ENCODE measurements around the gene STARD4. TPM values are rescaled to one million over a fixed set of nuclear protein-coding genes. Genes with fewer than 3 reads are reported as not detected.

Gene STARD4
- total RNA-seq, 1 experiment from 2014 or later = 20.3 TPM

DNA sequence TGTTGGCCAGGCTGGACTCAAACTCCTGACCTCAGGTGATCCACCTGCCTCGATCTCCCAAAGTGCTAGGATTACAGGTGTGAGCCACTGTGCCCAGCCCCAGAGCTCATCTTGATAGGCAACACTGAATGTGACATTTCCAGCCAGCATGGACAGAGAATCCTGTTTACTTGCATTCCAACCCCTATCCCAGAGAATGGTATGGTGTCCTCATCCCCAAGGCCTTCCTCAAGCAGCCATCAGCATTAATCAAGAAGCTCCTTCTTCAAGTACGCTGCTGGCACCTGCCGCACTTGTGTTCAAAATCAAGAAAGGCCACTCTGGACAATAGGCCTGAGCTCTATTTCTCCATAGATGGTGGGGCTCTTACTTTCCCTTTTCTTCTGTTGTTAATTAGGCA is 40.2 kb downstream of the STARD4 start:
- DNase-seq (ENCODE audit: low spot score) = no peak

DNA sequence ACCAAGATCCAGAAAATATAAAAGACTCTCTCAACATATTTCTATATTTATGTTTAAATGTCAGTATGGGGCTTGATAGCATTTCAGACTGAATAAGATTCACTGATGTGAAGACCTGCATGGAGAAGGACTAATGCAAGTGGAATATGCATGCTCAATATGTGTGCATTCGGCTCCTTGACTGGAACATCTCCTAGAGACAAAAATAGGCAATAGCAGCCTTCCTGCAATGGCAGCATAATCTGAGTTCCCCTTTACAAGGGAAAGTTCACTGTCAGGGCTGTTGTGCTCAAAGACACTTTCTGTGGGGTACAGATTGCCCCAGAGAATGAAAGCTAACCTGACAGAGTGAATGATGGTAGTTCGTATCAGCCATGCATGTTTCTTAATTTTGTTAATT is 42.4 kb downstream of the STARD4 start:
- no peak for DNase-seq (ENCODE audit: low spot score)

DNA sequence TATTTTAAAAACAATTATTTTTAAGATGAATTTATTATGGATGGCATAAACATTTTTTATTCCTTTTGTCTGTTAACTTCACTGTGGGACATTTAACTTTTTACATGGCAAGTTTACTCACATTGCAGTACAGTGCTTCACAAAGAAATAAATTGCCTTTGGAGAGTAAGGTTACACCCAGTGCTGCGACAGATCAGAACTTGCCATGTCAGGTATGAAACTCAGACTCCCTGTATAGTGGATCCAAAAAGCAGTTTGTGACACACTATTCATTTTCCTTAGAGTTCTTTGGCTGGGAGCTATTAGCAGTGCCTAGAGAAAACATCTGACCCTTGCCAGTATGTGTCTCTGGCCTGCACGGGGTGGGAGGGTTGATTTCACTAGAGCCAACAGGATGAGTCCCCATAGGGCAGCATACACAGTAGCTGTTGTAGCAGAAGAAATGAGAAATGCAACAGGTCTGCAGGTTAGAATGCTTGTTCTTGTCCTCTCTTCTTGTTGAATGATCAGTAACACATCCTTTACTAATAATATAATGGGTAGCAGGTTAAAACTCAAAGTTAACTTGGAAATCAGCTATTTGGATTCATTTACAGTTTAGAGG is 42.9 kb downstream of the STARD4 start:
- DNase-seq (ENCODE audit: low spot score) = no peak

GRCh38 chr5:111463311-111463710 is 49.0 kb downstream of the STARD4 start:
- no peak for DNase-seq (ENCODE audit: low spot score)

- DNase-seq (ENCODE audit: low spot score) = no peak
Observed at GRCh38 chr5:111461934-111462333, 50.4 kb downstream of the STARD4 start.

- DNase-seq (ENCODE audit: low spot score) = peak; percentile 16
Observed at GRCh38 chr5:111461255-111461671, 51.1 kb downstream of the STARD4 start.

DNA sequence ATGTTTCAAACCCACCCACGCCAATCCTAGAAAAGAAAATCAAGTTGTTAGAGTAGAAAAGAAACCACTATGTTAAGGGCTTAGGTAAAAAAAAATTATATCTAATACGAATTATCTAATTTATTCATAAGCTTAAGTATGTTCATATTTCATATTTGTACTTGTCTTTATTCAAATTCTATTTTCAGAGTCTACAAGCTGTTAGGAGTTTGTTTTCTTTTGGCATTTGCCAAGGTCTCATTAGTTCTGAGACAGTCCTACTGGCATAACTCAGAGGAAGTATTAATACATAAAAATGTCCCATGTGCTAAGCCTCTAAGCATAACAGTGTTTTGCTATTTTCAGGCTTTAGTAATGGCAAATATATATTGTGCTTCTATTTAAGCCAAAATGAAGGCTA is 57.6 kb downstream of the STARD4 start:
- no peak for DNase-seq (ENCODE audit: low spot score)

GRCh38 chr5:111454198-111454622 is 58.1 kb downstream of the STARD4 start:
- DNase-seq (ENCODE audit: low spot score) = no peak

DNA sequence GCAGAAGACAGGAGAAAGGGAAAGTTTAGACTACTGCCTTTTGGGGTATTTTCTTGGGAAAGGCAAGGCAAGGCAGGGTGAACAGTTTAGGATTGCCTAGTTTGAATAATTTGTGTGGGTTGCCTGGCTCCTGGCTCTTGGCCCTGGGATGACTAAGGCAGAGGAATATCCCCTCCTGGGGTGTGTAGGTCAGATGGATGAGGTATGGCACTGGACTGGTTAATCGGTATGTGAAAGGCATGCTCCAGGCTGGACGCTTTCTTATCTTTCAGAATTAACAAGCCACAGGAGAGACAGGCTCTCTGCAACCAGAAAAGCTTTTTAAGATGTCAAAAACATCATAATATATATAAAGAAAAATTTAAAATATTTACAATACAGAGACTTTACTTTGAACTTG is 58.6 kb downstream of the STARD4 start:
- DNase-seq (ENCODE audit: low spot score) = no peak

DNA sequence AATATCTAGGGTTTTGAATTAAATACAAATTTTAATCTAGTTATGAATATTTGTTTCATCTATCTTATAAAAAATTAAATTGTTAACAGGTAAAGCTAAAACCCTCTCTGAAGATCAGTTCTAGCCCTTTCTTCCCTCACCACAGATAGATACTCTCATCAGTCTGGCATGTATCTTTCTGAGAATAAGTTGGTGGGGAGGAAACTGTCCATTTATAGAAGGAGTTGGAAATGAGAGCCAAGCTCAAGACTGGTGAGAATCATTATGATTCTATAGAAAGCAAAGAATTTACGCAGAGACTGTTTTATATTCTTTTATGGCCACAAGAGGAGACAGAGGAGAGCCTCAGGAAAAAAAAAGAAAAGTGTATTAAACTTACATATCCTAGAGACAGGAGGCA is 59.0 kb downstream of the STARD4 start:
- no peak for DNase-seq (ENCODE audit: low spot score)

DNA sequence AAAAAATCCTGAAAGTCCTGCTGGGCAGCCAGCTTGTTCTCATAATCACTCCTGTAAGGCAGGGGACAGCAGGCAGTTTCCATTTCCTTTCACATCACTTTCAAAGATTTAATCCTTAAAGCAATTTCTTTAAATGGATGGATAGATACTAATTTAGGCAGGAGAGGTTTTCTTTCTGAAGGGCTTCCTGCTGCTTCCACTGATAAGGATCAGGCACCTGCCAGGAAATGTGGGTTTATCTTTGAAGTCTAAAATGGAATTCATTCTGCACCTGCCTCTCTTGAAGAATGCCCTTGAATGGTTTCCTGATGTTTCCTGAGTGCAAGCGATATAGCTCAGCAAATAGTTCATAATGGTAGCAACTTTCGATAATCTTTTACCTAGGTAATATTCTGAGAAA is 64.5 kb downstream of the STARD4 start:
- DNase-seq (ENCODE audit: low spot score) = no peak

DNA sequence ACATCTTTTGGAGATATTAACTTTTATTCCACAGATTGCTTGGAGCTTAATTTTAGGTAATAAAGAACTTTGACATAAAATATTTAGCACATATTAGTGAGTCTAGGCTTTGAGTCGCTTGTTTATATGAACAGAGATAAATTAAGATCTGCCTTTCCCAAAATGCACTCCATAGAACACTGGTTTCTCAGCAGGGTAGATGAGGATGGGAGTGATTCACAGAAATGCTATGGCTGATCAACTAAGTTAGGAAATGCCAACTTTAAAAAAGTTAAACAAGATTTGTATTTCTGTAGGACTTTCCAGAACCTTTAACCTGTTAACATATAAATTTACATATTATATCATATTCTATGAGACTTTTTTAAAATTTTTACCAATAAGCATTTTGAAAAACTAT is 65.2 kb downstream of the STARD4 start:
- DNase-seq (ENCODE audit: low spot score) = no peak

Other genes with a start within 250 kb of the STARD4 start
- 0.97 and 3.5 TPM in 2 replicates for gene NREP, start 244.7 kb upstream of the STARD4 start, total RNA-seq (2014; rRNA removed; shearing (Covaris generic))

Data from HT-29 (cell line).